Neural cell (in vitro differentiated cells): Measurements from ENCODE around the gene LZTFL1. TPM values are rescaled to one million over a fixed set of nuclear protein-coding genes. Genes with fewer than 3 reads are reported as not detected.

Experiments used
- H2AFZ ChIP-seq: fragments of 200-600, 300-800 bp; sonication (generic), shearing (Covaris generic); 2 replicates; pipeline ENCODE4 v1.6.0; 2014; ENCODE audit warnings: low read depth, mild to moderate bottlenecking, antibody characterized with exemption, low read length, moderate library complexity
- H3F3A ChIP-seq: fragments of 200-600 bp; shearing (Covaris generic); 2 replicates; pipeline ENCODE4 v1.6.1; 2016; ENCODE audit warnings: mild to moderate bottlenecking, moderate library complexity, mixed read lengths, antibody characterized with exemption, low read length; ENCODE audit not compliant: insufficient read depth, poor library complexity, severe bottlenecking
- H3K27ac ChIP-seq: fragments of 200-600, 300-800 bp; sonication (generic), shearing (Covaris generic); 2 replicates; pipeline ENCODE4 v1.5.1; 2014; ENCODE audit warnings: mild to moderate bottlenecking, low read length, moderate library complexity
- H3K27me3 ChIP-seq: fragments of 300-800, 200-600 bp; sonication (generic), shearing (Covaris generic); 2 replicates; pipeline ENCODE4 v1.6.0; 2014; ENCODE audit warnings: mild to moderate bottlenecking, low read depth, low read length, moderate library complexity; ENCODE audit not compliant: insufficient read depth
- H3K36me3 ChIP-seq: fragments of 300-800, 200-600 bp; sonication (generic), shearing (Covaris generic); 2 replicates; pipeline ENCODE4 v1.5.1; 2014; ENCODE audit warnings: mild to moderate bottlenecking, antibody characterized with exemption, low read length, moderate library complexity; ENCODE audit not compliant: insufficient read depth
- H3K4me2 ChIP-seq: fragments of 300-800, 200-600 bp; sonication (generic), shearing (Covaris generic); 2 replicates; pipeline ENCODE4 v1.6.0; 2014; ENCODE audit warnings: mild to moderate bottlenecking, low read length
- H3K4me3 ChIP-seq: fragments of 300-800, 200-600 bp; sonication (generic), shearing (Covaris generic); 2 replicates; pipeline ENCODE4 v1.5.1; 2014; ENCODE audit warnings: mild to moderate bottlenecking, low read length, moderate library complexity
- H3K79me2 ChIP-seq: fragments of 200-600 bp; shearing (Covaris generic); replicated peaks from 2 replicates; pipeline ENCODE4 v1.6.0; 2014; ENCODE audit warnings: mild to moderate bottlenecking, low read length, moderate library complexity; ENCODE audit not compliant: insufficient read depth
- H3K9ac ChIP-seq: fragments of 300-800, 200-600 bp; sonication (generic), shearing (Covaris generic); 2 replicates; pipeline ENCODE4 v1.6.1; 2016; ENCODE audit warnings: mild to moderate bottlenecking, low read length, mixed read lengths
- H3K9me2 ChIP-seq: fragments of 200-600 bp; shearing (Covaris generic); 2 replicates; pipeline ENCODE4 v1.6.1; 2016; ENCODE audit warnings: mild to moderate bottlenecking, low read length, mixed read lengths; ENCODE audit not compliant: insufficient read depth
- H3K9me3 ChIP-seq: fragments of 200-600, 300-800 bp; sonication (generic), shearing (Covaris generic); 2 replicates; pipeline ENCODE4 v1.6.1; 2016; ENCODE audit warnings: mild to moderate bottlenecking, mixed run types, low read length, moderate library complexity, mixed read lengths
- H4K20me1 ChIP-seq: fragments of 200-600 bp; shearing (Covaris generic); 2 replicates; pipeline ENCODE4 v1.6.1; 2016; ENCODE audit warnings: mild to moderate bottlenecking, mixed run types; ENCODE audit not compliant: insufficient read depth
- CTCF ChIP-seq: fragments of 450-650 bp; IDR thresholded peaks from 2 replicates; pipeline ENCODE4 v1.5.1; 2014; ENCODE audit warnings: antibody characterized with exemption, mild to moderate bottlenecking, moderate library complexity; ENCODE audit not compliant: poor library complexity, severe bottlenecking
- EP300 ChIP-seq: fragments of 450-650 bp; conservative IDR thresholded peaks from 2 replicates; pipeline ENCODE4 v1.6.1; 2014; ENCODE audit warnings: antibody characterized with exemption, mild to moderate bottlenecking, moderate library complexity; ENCODE audit not compliant: poor library complexity, severe bottlenecking
- EZH2 ChIP-seq: fragments of 200-600, 300-800 bp; shearing (Covaris generic), sonication (generic); IDR thresholded peaks from 2 replicates; pipeline ENCODE4 v1.6.1; 2014; ENCODE audit warnings: antibody characterized with exemption, low read length, borderline replicate concordance, mild to moderate bottlenecking; ENCODE audit not compliant: insufficient read depth, poor library complexity, severe bottlenecking
- MXI1 ChIP-seq: fragments of 450-650 bp; conservative IDR thresholded peaks from 2 replicates; pipeline ENCODE4 v1.6.1; 2014; ENCODE audit warnings: antibody characterized with exemption, mild to moderate bottlenecking; ENCODE audit not compliant: poor library complexity, severe bottlenecking
- POLR2AphosphoS5 ChIP-seq: IDR thresholded peaks from 2 replicates; pipeline ENCODE4 v1.6.1; 2012
- RAD21 ChIP-seq: fragments of 450-650 bp; conservative IDR thresholded peaks from 2 replicates; pipeline ENCODE4 v1.6.1; 2014; ENCODE audit warnings: antibody characterized with exemption, mild to moderate bottlenecking, moderate library complexity
- REST ChIP-seq: IDR thresholded peaks from 2 replicates; pipeline ENCODE4 v1.6.1; 2012; ENCODE audit warnings: borderline replicate concordance
- SMC3 ChIP-seq: fragments of 450-650 bp; conservative IDR thresholded peaks from 2 replicates; pipeline ENCODE4 v1.6.1; 2014; ENCODE audit warnings: antibody characterized with exemption, mild to moderate bottlenecking, moderate library complexity; ENCODE audit not compliant: poor library complexity
- TAF1 ChIP-seq: IDR thresholded peaks from 2 replicates; pipeline ENCODE4 v1.6.1; 2012; ENCODE audit warnings: low read depth
- polyA plus RNA-seq: library from polyadenylated mRNA; depleted of rRNA; stranded (reverse); fragments of >200 nt; gene quantifications from 2 replicates; pipeline ENCODE4 v1.2.3, GENCODE V29; 2014

LZTFL1 gene
- polyA plus RNA-seq, 1 donor from 2014 or later = 26.8 TPM

- Histone ChIP-seq H3K27me3 (no peaks in the 10 kb centered on the region), H3K79me2 (no peaks in the 10 kb centered on the region), H3F3A (no peaks in the 10 kb centered on the region), H3K9ac (no peak overlapping the region), H3K36me3 (no peaks in the 10 kb centered on the region), H3K9me2 (no peaks in the 10 kb centered on the region), H3K27ac (no peak overlapping the region), H2AFZ (no peak overlapping the region), H3K4me2 (no peak overlapping the region), H3K4me3 (no peak overlapping the region), H3K9me3 (no peaks in the 10 kb centered on the region), H4K20me1 (no peaks in the 10 kb centered on the region)
- no peak for TF ChIP-seq RAD21
- TF ChIP-seq POLR2AphosphoS5 = no peak
- no peak for TF ChIP-seq CTCF
- no peak for TF ChIP-seq EZH2
- no peak for TF ChIP-seq EP300
- TF ChIP-seq TAF1 = no peak
- no peak for TF ChIP-seq SMC3
- TF ChIP-seq MXI1 = no peak
- TF ChIP-seq REST = no peak
These were observed 45.4 kb upstream of the LZTFL1 start for GRCh38 chr3:45887285-45887684.

- no peak within 1 kb of the TSS for H3K9ac ChIP-seq
- no peak within 1 kb of the TSS for H2AFZ ChIP-seq
- no peaks in the 10 kb centered on the region for H3K9me3 ChIP-seq
- H3K27ac ChIP-seq = no peak within 1 kb of the TSS
- H3K4me2 ChIP-seq = no peak within 1 kb of the TSS
- no peak for TF ChIP-seq EP300
- TF ChIP-seq TAF1 = no peak
- TF ChIP-seq RAD21 = no peak
- no peak for TF ChIP-seq MXI1
- no peak for TF ChIP-seq EZH2
- no peak for TF ChIP-seq POLR2AphosphoS5
- no peak for TF ChIP-seq REST
- no peak for TF ChIP-seq CTCF
- TF ChIP-seq SMC3 = no peak
- H4K20me1 ChIP-seq = no peaks in the 10 kb centered on the region
- H3K27me3 ChIP-seq = no peaks in the 10 kb centered on the region
- H3K79me2 ChIP-seq = no peaks in the 10 kb centered on the region
- H3K36me3 ChIP-seq = no peaks in the 10 kb centered on the region
- H3K9me2 ChIP-seq = no peaks in the 10 kb centered on the region
- H3K4me3 ChIP-seq = no peak within 1 kb of the TSS
- no peaks in the 10 kb centered on the region for H3F3A ChIP-seq
These were observed 44.2 kb upstream of the LZTFL1 start, which contains the start of gene CCR9 for GRCh38 chr3:45885979-45886705. TSS of gene CCR9 (plus strand) at chr3:45886543. CDS start at chr3:45894934, 8,391 bp downstream.
